Inferior parietal cortex (tissue), 1 donor: ENCODE results near the gene CAPG.
"Not testable (repeated sequence)": the region's sequence is repeated elsewhere in the genome, so short reads cannot be mapped to it uniquely, and the experiment has no call there.

Experiments used
- DNase-seq: peaks from one replicate; pipeline ENCODE4 v3.0.0-alpha.2; 2016; ENCODE audit errors: extremely low spot score

The CAPG gene

DNA sequence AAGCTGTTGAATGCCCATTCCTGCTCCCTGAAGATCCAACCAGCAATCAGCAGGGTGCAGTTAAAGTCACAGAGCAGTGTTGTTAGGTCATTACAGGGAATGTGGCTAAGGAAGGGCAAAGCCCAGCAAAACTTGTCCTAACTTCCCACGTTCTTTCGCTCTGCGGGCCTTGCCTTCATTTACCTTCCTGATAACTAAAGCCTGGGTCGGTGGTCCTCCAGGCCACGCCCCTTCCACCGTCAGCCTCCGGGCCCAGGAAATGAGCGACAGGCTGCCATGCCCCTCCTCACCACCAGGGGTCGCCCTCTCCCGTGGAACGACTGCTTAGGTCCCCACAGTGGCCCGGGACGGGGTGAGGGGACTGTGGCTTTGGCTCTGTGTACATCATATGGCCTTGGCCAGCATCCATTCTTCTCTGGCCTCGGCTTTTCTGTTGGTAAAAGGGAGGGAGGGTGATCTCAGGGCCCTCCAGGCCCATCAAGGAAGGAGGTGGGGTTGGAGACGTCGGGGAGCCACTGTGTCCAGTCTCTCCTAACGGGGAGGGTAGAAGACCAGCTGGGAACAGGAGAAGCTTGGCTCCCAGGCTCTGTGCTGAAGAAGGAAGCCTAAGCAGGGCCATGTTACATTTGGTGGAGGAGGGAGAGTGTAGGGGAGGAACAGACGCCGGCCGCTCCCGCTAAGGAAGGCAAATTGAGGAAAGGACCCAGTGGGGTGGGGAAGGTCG lies 10.5 kb upstream of the CAPG start:
- DNase-seq: peak; percentile 93

DNA sequence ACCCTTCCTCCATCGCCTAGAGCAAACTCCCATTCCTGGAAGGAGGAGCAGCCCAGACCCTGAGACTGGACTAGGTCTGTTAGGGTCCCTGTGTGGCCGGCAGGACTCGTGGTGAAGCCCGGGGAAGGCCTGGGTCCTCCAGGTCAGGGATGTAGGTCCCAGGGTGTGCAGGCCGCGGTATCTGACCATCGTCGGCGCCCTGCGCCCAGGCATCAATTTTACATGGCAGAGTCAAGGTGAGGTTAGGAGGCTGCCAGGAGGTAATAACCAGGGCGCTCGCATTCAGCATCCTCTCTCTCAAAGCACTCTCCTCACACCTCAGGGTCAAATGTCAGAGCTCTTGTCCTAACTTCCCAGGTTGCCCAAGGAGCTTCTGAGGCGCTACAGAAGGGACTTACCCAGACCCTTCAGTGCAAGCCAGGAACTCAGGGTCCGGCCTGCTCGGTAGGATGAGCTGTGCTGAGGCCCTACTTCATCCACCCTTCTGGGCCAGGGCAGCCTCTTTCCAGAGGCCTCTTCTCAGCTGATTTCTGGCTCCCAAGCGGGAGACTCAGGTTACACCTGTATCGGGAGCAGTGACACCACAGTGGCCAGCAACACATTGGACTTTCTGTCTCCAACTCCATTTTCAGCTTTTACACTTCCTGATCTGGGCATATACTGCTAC lies 9.0 kb upstream of the CAPG start:
- DNase-seq: no peak

DNA sequence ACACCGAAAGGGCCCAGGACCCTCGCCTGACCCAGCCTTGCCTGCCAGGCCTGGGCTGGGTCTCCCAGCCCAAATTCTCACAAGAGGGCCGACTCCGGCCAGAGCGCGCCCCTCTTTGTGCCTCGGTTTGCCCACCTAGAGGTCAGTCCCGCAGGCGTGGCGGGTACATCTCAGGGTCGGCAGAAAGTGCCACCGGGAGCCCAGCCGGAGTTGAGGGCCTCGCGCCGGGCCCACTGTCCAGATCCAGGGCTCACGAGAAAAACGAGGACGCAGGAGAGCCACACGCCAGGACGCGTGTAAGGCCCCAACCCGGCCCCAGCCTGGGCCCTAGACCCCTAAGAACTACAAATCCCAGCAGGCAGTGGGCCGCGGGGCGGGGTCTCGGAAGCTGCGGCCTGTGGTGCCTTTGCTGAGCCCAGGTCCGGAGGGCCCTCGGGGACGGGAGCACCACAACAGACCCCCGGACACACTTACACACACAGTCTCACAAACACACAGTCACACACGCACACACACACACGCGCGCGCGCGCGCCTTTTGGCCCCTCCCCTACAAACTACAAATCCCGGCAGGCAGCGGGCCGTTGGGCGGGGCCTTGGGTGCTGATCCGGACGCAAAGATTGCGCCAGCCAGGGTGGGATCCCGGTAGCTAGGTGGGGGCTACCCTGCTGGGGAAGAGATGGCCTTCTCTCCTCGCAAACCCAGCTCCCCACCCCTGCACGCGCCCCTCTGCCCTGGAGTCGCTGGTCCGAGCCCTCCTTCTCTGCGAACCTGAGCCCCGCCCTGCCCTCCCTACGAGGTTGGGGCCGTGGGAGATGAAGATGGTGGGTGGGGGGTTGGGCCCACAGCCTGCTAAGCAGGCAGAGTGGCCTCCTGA lies 8.2 kb upstream of the CAPG start, which contains the start of gene SH2D6:
Gene SH2D6 (plus strand): TSS at position 583 of the 877 bp plus-strand sequence. CDS start 10,752 bp downstream, outside the sequence.
- DNase-seq: peak; percentile 84

DNA sequence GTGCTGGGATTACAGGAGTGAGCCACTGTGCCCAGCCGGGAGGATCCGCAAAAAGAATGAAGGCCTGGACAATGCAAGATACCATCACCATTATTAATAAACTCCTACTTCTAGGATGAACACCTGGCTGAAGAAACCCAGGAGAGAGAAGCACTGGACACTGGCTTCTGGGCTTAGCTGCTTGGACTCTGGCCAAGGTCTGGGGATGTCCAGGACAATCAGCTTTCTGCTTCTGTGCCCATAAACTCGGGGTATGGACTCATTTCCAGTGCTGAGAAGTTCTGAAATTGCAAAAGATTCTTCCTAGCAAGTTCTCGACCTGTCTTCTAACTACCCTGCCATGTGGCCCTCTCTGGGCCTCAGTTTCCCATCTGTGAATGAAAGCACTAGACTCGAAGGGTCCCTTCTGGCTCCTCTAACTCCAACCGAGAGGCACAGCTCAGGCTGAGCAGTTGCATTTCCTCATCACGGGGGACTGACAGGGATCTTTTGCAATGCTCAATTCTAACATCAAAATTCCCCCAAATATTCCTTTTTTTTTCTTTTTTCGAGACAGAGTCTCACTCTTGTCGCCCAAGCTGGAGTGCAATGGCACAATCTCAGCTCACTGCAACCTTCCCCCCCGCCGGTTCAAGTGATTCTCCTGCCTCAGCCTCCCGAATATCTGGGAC lies 5.9 kb upstream of the CAPG start:
- DNase-seq: no peak

DNA sequence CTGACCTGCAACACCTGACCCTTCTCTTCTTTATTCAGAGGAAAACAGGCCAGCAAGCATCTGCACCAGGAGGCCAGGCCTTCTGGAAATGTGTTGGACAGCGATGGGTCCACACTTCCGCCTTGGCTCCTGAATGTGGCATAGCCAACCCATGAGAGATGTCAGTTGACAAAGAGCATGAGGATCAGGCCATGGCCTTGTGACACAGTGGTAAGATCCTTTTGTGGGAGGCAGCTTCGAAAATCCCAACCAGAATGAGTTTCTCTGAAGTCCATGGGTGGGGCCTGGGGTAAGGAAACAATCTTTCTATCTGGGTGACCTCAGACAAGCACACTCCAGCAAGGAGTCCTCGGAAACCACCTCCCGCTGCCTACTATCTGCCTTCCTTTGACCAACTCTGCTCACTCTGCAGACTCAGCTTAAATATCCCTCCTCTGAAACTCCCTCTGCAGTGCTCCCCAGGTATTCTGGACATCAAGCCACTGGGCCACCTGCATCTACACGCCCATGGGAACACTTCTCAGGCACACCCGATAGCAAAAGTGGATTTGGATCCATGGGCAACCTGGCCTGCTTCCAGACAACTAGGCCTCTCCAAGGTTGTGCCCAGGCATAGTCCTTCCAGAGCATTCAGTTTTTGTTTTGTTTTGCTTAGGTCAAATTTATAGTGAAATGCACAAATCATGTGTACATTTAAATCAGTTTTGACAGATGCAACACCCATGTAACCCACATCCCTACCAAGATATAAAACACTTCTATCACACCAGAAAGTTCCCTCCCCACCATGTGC lies 4.8 kb upstream of the CAPG start:
- no peak for DNase-seq

DNA sequence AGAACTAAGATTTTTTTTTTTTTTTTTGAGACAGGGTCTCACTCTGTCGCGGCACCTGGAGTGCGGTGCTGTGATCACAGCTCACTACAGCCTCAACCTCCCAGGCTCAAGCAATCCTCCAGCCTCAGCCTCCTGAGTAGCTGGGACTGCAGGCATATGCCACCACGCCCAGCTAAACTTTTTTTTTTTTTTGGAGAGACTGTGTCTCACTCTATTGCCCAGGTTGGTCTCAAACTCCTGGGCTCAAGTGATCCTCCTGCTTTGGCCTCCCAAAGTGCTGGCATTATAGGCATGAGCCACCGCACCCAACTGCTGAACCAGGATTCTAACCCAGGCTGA lies 4.2 kb upstream of the CAPG start:
- DNase-seq: not testable (repeated sequence)

DNA sequence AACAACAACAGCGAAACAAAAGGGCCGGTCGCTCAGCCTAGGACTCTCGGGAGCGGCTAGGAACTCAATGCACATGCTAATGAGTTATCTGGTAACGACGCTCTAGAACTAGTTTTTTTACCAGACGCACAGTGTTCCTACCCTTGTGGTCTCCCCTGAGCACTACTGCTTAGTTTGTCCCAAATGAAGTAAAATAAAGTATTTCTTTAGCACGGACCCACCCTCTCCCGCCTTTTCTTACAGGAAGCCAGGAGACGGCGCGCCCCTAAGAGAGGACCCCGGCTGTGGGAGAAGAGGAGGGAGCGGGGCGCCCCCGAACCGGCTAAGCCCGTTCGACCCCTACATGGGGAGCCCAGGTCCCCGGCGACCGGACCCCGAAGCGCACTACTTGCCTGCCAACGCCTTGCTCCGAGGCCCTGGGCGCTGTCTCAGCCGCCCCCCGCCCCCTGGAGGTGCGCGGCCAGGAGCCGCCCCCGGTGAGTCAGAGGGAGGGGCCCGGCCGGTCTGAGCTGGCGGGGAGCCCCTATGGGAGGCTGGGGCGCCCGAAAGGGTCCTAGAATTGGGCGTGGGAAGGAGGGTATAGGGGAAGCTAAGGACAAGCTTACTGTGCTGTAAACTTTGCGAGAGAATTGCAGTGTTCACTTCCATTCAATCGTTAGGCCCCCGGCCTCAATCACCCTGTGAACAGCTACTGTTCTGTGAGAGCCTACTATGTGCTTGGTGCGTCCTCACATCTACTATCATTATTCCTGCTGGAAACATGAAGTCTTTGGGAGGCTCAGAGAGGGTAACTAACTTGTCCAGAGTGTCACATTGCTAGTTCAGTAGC lies 3.6 kb upstream of the CAPG start:
- DNase-seq: no peak

DNA sequence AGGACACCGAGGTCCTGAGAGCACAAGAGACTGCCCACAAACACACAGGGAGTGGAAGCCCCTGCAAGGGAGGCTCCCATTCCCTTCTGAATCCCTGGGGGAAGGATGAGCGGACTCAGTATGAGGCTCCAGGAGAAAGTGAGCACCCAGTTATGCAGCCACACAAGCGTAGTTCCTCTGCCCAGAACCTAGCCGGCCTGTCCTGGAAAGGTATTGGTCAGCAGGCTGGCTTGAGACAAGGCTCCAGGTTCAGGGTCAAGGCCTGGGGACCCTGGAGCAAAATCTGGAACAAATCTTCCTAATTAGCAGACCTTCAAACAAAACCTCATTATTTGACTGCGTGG lies 1.2 kb upstream of the CAPG start:
- no peak for DNase-seq

DNA sequence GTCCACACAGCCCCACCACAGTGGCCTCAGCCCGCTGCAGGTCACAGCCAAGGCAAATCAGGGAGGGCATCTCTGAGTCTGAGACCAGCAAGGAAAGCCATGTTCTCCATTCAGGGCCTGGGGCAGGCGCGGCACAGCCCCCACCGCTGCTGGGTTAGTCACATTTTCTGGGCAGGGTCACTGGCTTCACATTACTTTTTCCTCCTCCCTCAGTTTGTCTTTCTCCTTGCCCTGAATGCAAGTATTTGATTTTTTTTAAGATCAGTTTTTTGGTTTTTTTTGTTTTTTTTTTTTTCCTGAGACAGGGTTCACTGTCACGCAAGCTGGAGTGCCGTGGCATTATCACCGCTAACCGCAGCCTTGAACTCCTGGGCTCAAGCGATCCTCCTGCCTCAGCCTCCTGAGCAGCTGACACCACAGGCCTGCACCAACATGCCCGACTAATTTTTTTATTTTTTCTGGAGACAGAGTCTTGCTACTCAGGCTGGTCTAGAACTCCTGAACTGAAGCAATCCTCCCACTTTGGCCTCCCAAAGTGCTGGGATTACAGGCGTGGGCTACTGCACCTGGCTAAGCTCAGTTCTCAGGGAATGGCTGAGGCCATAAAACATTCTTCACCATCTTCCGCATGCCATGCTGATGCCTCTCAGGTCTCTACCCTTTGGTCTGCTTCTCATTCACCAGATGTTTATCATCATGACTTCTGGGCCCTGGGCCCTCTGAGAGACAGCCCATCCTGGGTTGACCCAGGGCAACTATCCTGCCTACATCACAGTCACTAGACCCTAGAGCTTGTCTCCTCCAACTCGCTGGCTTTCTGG lies 628 bp upstream of the CAPG start:
- no peak for DNase-seq

DNA sequence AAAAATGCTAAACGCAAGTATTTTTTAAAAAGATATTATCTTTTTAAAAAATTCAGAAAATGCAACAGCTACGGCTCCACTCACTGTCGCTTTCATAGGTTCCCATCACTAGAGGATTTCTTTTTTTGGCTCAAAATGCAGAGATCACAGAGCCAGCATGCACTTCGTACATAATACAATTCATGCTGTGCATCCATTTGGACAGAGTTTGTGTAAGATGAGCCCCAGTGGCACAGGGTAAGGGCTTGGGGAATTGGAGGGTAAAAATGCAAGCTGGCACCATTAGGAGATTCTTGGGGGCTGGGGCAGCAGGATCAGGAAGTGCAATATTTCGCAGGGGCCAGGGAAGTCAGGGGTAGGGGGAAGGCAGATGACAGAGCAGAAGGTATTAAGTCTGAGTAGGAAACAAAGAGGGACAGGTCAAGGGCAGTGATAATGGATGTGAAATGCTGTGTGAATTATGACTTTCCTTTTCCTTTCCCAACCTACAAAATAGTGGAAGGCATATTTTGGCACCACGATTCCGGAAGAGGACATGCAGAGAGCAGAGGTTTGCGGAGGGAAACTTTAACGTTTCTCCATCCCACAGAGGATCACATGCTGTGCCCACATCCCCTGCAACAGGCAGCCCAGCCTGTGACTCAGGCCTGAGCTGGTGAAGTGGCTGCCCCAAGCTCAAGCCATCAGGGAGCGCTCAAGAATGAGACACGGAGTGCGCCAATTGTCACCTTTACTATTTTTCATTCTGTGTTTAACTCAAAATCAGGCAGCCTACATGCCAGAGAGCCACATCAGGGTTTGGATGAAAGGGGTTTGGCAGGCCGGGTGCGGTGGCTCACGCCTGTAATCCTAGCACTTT lies 4.7 kb downstream of the CAPG start:
- no peak for DNase-seq

DNA sequence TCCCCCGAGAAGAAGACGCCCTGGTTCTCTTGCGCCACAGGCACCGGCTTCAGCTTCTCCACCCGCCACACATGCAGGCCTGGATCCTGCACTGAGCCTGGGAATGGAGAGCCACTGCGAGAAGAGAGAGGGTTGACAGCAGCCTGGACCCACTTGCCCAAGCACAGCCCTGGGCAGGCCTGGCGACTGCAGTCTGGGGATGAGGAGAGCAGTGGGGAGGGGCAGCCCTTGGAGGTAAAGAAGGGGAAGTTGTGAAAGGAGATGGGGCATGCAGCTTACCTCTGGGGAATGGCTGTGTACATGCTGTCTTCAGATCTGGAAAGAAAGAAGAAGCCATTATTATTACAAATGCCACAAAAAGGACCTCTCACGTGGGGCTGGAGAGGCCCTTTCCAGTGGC lies 8.3 kb downstream of the CAPG start:
- DNase-seq: no peak

DNA sequence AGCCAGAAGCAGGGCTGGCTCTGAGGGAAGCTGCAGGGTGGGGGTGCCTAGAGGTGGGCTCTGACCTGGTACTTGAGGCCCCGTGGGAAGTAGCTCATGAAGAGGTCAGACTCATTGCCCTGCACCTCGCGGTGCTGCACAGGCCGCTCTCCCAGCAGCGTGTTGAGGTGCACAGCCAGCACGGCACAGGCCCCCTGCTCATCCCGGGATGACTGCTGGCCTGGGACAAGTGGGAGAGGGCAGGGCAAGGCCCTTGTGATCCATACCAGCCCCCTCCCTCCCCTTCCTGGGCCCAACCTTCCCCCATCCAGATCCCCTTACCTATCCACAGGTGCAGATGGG lies 8.7 kb downstream of the CAPG start:
- DNase-seq: no peak

DNA sequence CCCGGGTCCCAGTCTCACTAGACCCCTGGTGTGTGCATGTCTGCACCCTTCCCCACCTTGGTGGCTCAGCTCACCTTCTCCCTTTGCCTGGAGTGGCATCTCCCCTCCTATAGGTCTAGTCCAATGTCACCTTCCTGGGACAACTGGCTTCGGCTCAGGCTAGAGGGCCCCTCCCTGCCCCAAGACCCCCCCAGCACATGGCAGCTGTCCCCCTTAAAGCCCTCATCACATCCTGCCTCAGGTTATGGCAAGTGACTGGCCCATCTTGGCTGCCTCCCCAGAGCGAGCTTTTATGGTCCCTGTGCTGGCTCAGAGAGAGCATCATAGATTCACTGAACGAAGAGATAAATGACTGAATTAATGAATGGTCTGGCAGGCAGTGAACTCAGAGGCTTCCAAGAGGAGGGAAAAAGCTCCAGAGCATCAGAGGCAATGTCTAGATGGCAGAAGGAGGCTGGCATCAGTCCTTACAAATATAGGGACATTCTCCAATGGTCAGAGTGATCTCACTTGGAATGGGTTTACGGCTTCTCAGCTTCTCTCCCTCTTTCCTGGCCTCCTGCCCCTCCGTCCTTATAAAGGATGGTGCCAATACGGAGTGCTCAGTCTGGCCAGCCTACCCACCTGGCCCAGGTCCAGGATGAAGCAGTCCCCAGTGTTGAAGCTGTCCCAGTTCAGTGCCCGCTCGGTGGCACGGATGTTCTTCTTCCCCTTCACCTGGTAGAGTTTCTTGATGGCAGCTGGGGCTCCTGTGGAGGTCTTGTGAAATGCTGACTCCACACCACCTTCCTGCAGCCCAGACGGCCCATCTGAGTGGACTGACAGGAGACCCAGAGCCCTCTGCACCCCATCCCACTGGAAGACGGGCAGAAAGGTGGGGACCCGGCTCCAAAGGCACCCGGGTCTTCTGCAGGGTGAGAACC lies 9.4 kb downstream of the CAPG start:
- no peak for DNase-seq

DNA sequence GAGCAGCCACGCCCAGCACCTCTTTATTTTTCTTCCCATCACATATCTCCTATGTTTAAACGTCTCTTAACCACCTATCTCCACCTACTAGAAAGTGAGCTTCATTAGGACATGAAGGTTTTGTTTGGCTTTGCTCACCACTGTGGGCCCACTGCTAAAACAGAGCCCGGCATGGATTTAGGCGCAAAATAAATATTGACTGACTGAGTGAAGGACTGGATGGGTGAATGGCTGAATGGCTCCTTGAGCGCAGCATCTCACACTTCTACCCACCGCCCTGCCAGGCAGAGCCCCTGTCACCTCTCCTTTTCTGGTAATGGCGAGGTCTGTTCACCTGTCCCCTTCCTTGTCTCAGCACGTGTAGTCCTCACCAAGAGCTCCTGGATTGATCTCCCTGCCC lies 10.1 kb downstream of the CAPG start:
- DNase-seq: no peak

DNA sequence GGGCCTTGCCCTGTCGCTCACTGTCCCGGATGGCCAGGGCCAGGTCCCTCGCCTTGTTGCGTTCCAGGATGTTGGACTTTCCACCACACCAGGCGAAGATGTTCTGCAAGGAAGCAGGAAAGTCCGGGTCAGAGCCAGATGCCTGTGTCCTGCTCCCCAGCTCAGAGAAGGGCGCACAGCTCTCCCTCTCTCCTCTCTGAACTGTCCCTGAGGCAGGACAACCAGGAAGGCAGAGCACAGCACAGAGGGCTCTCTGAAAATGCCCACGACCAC lies 11.0 kb downstream of the CAPG start:
- no peak for DNase-seq

DNA sequence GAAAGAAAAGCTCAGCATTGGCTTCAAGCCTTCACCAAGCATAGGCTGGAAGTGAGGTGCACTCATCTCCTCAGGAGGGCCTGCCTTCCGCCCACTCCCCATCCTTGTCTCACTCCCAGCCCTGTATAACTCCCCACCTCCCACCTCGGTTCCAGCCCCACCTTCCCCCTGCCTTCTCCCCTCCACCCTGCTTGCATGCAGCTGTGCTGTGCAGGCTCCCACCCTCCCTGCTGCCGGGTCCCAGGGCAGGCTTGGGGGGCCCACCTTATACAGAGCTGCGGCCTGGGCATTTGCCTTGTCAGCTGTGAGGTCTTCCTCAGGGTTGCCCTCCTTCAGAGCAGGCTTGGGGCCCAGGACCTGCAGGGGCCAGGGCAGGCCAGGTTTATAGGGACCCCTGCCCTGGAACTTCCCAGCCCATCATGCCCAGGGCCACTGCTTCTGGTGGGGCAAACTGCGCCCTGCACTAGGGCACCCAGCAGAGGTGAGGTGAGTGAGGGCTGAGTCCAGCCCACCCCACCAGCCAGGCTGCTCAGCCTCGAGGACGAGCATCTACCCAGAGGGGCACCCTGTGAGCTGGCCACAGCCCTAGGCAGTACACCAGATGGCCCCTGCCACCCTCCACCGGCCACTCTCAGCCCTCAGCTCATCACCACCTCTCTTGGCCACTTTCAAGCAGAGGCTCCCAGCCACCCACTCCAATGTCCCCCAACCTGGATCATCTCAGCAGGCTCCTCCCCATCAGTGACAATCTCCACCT lies 11.6 kb downstream of the CAPG start:
- no peak for DNase-seq

DNA sequence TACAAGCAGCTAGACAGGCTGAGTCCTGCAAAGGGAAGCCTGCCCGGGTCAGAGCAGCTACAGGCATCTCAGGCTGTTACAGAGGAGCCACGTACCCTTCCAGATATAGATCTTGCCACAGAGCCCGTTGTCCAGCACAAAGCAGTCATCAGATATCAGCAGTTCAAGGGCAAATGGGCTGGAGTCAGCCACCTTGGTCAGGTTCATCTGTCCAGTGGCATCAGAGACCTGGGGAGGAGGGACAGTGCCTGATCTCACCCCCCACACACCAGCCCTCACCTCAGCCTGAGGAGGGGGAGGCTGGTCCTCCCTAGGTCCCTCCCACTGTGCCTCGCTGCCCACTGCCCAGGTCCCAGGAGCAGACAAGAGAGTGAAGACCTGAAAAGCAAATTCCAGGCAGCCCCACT lies 12.2 kb downstream of the CAPG start:
- no peak for DNase-seq
